NCI-H510A (cell line): Measurements from ENCODE around the gene CALHM3.
A peak's percentile ranks its signal among the peaks of the same experiment; 100 is the strongest.
"Not testable (repeated sequence)": the region's sequence is repeated elsewhere in the genome, so short reads cannot be mapped to it uniquely, and the experiment has no call there.

Experiments used
- DNase-seq: peaks from one replicate; lab custom pipeline; 2025; lab: John Stamatoyannopoulos, UW

CALHM3 gene

DNA sequence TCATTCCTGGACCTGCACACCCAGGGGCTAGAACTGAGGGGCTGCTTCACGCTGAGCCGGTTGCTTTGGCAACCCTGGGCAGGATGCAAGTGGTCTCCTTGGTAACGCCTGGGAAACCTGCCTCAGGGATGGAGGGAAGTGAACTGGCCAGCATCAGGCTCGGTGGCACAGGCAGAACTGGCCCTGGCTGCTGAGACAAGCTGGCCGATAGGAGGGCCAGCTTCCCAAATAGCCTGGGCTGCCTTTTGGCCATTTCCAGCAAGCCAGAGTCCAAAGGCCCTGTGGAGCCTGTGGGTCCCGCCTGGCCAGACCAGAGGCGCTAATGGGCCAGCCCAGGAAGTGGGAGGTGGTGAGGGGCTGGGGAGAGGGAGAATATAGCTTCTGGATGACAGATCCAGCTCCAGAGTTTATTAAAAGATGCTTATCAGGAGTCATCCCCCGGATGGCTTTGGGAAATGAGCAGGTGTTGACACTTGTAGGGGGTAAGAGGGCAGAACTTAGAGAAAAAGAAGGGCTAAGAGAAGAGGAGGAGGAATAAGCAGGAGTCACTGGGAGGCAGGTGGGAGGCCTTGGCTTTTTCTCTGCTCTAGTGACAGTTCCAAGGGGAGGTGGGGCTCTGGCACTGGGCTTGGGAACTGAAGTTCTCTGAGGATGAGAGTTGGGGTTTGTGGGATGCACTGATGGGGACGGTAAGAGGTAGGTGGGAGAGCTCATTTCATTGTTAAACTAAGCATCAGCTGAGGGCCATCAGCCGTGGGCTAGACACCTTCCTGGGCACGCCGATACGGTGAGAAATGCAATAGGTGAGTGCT, 24.0 kb upstream of the CALHM3 start:
- no peak for DNase-seq

DNA sequence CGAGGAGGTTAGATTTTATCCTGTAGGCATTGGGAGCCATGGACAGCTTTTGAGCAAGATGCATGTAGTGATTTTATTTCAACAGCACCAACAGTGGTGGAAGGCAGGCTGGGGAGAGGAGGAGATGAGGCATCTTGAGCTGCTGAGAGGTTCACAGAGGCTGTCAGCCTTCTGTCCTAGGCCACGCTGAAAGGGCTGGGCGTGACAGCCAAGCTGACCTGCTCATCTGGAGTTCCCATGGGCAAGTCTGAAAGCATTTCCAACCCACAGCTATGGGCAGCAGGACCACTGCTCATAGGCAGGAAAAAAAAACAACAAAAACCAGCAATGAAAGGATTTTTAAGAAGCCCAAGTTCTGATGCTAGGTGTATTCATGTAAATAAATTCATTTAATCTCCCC, 22.1 kb upstream of the CALHM3 start:
- no peak for DNase-seq

DNA sequence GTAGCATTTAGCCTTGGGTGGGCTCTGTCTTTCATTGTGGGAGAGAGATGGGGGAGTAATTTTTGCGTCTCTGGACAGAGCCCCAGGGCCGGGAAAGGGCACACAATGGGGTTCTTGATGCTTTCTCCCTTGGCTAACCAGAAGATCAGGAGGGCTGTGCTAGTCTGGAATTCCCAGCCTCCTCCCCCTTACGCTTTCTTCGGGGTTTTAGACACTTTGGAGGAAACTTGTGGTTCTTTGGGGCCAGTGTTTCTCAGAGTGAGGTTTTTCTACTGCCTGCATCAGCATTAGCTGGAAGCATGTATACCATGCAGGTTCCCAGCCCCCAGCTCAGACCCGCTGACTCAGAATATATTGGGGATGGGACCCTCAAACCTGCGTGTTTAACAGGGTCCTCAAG, 21.4 kb upstream of the CALHM3 start:
- DNase-seq = no peak

DNA sequence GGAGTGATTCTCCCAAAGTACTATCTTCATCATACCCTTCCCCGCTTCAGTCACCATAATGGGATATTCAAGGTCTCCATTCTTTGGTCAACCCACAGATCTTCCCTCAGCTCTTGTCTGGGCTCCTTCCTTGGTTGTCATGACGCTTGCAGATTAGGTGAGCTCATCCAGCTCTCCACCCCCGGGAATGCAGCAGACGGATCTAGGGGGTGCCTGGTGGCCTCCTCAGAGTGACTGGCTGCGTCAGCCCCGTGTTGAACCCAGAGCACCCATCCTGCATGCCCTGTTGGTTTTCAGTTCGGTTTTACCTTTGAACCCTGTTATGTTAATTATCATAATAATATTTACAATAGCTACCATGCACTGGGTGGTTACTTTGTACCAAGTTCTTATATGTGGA, 20.8 kb upstream of the CALHM3 start:
- no peak for DNase-seq

DNA sequence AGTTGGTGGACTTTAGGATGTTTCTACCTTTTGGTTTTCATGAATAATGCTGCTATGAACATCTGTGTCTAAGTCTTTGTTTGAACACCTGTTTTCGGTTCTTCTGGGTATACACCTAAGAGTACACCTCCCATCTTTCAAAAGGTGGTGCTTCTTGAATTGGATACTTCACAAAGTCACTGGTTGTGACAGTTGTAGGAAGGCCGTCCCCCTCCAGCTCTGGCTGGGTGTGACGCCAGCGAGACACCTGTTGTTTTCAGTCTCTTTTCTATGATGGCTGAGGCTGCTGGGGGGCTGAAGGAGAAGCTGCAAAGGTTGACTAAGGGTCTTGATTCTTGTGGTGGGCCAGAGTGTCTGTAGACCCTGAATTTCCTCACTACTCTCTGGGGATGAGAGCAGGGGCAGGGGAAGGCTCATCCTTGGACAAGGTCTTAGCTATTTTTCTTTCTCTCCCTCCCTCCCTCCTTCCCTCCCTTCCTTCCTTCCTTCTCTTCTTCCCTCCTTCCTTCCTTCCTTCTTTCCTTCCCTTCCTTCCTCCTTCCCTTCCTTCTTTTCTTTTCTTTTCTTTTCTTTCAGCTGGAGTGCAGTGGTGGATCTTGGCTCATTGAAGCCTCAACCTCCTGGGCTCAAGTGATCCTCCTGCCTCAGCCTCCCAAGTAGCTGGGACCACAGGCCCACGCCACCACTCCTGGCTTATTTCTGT, 20.0 kb upstream of the CALHM3 start:
- peak; percentile 83 for DNase-seq

DNA sequence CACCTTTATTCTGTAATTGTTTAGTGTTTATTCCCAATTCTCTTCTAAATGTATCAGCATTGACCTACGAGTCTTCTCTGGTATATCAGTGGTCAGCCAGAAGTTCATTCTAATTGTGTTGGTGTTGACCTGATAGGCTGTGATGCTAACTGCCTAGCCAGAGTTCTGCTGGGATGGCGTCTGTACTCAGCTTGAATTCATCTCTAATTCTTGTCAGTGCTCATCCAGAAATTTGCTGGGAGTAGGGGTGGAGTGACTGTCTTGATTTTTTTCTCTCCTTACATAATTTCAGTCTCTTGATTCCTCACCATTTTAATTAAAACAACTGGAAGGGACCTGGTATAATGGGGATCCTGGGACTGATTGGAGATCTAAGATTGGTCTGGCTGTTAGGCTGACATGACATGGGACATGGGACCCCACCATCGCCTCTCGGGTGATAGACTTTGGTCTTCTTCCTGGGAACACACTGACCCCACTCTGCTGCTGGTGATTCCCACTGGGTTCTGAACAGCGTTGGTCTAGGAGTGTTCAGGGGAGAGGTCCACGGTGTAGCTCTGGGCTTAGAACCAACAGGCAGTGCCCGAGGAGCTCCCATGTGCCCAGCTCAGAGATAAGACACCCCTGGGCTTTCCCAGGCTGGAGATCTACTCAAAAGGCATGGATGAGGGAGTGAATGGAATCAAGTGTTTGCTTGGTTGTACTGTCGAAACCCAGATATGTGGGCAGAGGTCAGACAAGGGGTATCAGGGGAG, 18.3 kb upstream of the CALHM3 start:
- DNase-seq = no peak

DNA sequence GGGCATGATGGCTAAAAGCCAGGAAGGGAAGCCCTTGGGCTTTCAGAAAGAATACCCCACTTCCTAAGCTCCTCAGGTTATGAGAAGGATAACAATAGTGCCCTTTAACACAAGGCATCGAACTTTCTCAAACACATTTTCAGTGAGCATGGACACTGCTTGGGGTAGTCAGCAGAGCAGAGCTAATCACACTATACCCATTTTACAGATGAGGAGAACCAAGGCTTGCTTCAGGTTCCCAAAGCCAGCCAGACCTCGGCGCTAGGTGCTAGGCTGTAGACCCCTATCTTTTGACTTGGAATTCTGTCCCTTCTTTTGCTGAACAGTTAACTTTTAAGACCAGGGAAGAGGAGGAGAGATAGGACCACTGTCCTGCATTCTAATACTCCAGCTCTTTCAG, 16.3 kb upstream of the CALHM3 start:
- DNase-seq = no peak

DNA sequence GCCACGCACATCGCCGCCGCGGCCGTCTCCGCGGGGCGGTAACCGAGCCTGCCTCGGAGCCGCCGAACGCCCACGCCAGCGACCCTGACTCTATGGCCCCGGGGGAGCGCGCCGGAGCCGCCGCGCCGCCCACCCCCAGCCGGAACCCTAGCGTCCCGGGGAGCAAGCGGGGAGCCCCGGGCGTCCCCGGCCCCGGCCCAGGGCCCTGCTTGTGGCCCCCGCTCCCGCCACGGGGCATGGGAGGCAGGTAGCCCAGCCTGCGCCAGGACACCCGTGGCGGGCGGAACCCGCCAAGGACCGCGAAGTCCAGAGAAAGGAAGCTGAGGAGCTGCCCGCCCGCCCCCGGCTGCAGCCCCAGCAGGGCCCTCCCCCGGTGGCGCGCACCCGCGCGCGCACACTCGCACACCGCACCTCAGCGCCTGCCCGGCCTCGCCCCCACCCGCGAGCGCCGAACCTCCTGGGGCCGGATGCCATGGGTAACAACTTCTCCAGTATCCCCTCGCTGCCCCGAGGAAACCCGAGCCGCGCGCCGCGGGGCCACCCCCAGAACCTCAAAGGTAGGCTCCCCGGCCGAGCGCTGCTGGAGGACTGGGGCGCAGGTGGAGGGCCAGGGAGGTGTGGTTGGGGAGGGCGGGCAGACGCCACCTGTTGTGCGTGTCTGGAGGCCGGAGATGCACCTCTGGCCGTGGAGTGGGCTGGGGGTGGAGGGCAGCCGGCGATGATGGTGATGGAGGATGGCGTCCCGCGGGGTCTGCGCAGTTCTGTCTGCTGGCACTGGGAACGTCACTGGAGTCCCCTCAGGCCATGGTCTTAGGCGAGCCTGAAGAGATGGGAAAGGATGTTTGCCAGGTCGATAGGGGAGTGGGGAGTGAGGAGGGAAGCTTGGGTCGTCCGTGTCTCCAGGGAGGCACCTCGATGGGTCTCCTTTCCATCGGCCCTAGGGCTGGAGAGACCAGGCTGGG, 15.2 kb upstream of the CALHM3 start:
- DNase-seq = peak; percentile 28

DNA sequence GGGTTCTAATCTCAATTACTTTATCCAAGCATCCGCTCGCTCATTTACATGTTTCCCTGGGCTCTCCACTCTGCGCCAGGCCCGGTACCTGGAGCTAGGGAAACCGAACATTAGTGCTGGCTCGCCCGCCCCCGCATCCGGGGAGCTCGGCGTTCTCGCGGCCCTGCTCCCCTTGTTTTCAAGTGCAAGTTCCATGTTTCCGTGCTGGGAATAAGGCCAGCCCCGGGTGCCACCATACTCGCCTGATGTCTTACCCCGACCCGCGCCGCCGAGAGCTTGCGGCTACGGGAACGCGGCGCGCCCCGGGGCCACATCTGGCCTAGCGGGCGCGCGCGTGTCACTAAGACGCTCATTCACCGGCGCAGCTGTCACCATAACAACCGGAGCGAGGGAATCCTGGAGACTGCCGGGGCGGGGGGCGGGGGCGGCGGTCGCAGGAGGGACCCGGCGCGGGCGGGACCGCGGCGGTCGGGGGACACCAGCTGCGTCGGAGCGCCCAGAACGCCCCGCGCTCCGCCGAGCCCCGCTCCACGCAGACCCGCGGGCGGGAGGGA, 14.4 kb upstream of the CALHM3 start, which contains the start of gene NEURL1:
Gene NEURL1, plus strand, starts transcription at position 344 of the 554 bp plus-strand sequence. CDS start 683 bp downstream, outside the sequence.
- DNase-seq = peak; percentile 89

DNA sequence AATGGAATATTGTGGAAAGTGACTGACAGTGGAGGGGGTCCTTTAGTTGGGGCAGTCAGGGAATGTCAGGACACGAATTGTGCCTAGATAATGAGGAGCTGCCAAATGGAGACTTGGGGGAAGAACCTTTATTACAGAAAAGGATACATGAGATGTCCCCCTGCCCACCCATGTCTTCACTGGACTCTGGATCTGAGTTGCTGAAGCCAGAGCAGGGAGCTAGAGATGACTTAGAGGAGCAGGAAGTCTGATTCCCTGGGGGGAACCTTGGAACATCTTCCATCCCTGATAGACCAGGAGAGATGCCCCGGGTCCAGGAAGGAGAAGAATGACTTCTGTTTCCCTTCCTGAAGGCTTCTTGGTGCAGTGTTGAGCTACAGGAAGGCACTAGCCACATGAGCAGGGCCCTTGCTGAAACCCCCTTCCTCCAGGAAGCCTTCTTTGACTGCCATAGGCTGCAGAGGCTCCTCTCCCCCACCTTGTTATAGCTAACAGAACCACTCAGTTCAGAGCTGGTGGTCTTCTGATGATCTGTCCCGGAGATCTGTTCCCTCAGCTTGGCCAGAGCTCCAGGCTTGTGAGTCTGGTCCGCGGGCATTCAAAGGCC, 13.7 kb upstream of the CALHM3 start:
- DNase-seq = no peak

DNA sequence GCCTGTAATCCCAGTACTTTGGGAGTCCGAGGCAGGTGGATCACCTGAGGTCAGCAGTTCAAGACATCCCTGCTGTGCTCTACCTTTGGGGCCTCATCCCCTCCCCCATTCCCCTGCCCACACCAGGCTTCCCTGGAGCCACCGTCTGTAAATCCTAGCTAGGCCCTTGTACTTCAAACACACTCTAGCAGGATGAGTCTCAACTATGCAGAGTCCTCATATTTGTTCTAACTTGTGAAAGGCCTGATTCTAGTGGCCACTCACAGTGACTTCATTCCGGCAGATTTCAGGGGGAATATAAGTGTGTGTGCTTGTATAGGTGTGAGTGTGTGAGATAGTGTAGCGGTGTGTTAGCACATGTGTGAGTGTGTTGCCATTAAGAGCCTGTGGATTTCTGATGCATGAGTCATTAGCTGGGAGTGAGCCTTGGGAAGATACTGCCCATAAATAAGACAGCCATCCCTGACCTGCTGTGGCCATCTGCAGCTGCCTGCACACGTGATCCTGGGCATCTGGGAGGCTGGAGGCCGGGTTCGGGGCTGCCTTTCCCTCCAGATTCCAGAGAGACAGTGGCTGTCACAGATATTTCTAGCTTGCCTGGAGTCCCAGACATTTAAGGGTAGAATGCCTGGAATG, 12.8 kb upstream of the CALHM3 start:
- DNase-seq = peak; percentile 69

DNA sequence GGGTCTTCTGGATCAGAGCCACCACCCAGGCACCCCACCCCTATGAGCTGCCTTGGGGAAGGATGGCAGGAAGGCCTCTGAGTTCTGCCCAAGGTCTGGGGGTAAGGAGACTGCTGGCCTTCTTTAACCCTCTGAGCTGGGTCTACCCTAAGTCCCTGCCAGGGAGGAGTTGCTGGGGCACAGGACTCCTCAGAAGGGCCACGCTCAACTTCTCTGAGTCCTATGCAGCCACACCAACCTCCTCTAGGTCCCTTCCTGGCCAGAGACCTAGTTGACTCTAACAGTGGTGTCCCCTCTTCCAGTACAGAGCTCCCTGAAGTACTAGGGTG, 11.9 kb upstream of the CALHM3 start:
- no peak for DNase-seq

DNA sequence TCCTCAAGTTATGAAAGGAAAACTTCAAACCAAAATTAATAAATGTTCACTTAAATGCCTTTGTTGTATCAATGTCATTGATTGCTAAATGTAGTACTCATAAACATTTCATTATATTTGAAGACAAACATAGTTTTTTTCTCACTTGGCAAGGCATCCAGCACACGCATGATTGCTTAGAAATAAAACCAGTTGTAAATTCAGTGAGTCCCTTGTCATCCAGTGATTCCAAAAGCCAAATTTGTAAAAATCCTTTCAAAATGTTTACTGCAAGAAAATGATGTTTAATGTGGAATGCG, 8.3 kb upstream of the CALHM3 start:
- DNase-seq = no peak

DNA sequence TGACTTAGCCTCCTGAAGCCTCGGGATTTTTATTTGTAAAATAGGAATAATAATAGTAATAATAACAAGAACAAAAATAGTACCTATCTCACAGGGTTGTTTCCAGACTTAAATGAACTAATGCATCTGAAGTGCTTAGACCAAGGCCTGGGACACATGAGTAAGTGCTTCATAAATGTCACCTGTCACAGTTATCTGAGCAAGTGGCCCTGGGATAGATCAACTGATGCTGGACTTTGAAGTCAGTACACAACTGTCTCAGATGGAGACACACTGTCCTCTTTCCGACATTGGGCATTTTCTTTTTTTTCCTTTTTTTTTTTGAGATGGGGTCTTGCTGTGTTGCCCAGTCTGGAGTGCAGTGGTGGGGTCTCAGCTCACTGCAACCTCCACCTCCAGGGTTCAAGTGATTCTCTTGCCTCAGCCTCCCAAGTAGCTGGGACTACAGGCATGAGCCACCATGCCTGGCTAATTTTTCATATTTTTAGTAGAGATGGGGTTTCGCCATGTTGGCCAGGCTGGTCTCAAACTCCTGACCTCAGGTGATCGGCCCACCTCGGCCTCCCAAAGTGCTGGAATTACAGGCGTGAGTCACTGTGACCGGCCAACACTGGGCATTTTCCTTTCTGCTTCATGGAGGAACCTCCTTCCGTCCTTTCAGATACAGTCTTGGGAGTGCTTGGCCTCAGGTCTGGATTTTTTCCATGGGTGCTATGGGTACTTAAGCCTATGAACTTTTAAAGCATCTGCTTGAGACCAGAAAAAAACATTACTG, 7.8 kb upstream of the CALHM3 start:
- DNase-seq = not testable (repeated sequence)

DNA sequence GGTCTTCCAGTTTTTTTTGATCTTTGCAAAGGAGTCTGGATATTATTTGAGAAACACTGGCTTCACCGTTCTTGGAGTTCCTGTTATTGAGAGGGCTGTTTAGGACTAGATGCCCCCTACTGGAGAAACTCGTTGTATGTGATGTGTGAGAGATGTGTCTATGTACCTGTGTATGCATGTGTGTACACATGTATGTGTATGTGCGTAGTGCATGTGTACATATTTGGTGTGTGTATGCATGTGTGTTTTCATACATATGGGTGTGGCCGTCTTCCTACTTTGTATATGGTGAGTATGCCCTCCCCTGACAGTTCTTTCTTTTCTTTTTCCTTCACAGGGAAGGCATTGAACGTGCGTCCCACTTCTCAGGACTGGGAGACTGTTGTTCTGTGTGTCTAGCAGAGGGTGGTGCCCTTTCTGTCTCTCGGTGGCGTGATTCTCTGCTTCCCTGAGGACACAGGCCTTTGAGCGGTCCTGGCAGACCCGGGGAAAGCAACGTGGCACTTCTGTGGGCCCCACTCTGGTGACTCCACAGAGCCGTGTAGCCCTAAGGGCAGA, 3.0 kb upstream of the CALHM3 start:
- DNase-seq = peak; percentile 24

DNA sequence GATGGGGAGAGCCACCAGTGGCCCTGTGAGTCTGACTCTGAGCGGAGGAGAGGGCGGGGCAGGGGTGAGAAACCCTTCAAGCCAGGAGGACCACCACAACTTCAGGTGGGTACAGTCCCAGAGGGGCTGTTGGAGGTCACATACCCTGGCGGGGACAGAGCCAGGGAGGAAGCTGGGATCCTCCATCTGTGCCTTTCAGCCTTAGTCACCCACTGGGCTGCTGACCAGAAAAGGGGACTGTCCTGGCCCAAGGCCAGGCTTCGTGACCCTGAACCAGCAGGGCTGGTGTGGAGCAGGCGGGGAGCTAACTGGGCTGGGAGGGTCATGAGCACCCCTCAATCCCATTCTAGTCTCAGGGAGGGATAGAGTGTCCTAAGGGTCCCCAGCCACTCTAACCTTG, 1.5 kb upstream of the CALHM3 start:
- no peak for DNase-seq

DNA sequence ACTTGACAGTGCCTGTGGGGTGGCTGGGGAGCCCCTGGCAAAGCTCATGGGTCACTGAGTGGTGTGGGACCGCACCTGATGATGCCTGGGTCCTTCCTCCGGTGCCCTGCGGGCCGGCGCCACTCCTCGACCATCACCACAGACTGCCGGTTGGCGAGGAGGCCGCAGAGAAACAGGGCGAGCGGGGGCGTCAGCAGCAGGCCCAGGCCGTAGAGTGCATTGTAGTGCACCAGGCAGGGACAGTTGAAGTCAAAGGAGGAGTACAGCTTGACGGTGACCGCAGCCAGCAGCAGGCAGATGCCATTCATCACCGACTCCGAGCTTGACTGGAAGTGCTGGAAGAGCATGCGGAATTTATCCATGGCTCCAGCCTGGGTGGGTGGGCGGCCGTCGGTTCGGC, 369 bp downstream of the CALHM3 start:
- no peak for DNase-seq

DNA sequence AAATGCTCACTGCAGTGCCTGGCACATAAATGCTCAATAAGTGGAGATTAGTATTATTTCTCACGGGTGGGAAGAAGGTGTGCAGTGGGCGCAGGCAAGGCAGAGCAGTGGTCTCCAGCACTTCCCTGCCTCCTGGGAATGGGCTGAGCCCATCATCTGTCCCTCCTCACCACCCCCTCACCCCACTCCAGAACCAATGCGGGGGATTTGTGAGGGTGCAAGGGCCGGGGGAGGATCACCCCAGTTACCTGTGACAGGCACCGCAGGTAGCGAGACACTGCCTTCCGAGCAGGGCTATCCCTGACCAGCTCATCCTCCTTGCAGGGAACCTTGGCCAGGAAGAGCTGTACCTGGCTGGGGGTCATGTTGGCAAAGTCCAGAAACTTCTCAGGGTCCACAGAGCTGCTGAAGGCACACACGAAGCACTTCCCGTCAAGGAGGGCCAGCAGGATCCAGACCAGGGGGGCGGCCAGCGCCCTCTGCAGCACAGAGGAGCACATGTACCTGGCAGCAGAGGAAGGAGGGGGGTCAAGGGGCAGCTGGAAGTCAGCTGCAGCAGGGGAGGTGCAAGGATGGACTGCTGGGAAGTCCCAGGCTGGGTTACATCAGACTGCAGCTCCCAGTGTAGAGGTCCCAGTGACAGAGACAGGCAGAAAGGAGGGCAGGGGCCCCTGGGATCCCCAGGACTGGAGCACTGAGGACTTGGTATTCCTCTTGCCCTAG, 2.8 kb downstream of the CALHM3 start:
- DNase-seq = peak; percentile 77

DNA sequence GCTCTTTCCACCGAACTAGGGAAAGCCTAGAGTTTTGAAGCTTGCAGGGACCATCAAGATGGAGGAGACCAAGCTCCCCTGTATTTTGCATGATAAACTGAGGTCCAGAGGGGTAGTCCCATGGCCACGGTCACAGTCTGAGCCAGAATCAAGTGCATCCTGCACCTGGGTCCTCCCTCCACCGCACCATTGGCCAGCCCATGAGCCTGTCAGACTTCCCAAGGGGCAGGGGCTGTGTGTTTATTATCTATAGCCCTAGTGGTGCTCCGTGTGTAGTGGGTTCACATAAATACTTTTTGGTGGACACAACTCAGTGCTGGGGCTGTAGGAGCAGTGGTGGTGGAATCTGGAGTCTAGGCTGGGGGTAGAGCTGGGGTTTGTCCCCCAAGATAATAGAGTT, 3.6 kb downstream of the CALHM3 start:
- DNase-seq = no peak
